ENCODE results near the gene RNGTT. TPM values are rescaled to one million over a fixed set of nuclear protein-coding genes. Genes with fewer than 3 reads are reported as not detected.

Gene RNGTT
- total and polyA plus RNA-seq, 4 donors: 4.1 to 15.5 (median 9.9) TPM

- Histone ChIP-seq H3K27me3 (ENCODE audit: control insufficient read depth in 1 of 2, insufficient read depth in 2 of 2, low read length in 1 of 2) (no peaks in the 10 kb centered on the region), H3K4me1 (ENCODE audit: control insufficient read depth in 1 of 2, insufficient read depth in 2 of 2, low read length in 2 of 2) (no peaks in the 10 kb centered on the region), H3K27ac (ENCODE audit: low read depth in 1 of 2, low read length in 2 of 2) (no peak overlapping the region), H3K4me3 (ENCODE audit: low read length in 2 of 2) (no peak overlapping the region), H3K9me3 (ENCODE audit: control insufficient read depth, low read length) (no peaks in the 10 kb centered on the region), H3K36me3 (ENCODE audit: control insufficient read depth in 1 of 2, insufficient read depth in 2 of 2, low read length in 1 of 2) (no peaks in the 10 kb centered on the region)
- 46 to 58% methylated on average over 2 of the region's 2 CpGs for WGBS, 2 donors
- intact Hi-C loops (cut with DNase I): no loop called here
- ATAC-seq (ENCODE audit: low FRiP score) (no peak), DNase-seq (no peak)
These were observed 139.4 kb downstream of the RNGTT start for GRCh38 chr6:88823998-88824397.

- ATAC-seq (ENCODE audit: low FRiP score) (no peak), DNase-seq (no peak)
- no peaks in the 10 kb centered on the region for H3K9me3 ChIP-seq (ENCODE audit: control insufficient read depth, low read length)
- no peaks in the 10 kb centered on the region for H3K36me3 ChIP-seq (ENCODE audit: control insufficient read depth in 1 of 2, insufficient read depth in 2 of 2, low read length in 1 of 2)
- WGBS, 2 donors: 87 to 90% methylated on average over 5 of the region's 5 CpGs
- no peak overlapping the region for H3K4me3 ChIP-seq (ENCODE audit: low read length in 2 of 2)
- H3K27me3 ChIP-seq (ENCODE audit: control insufficient read depth in 1 of 2, insufficient read depth in 2 of 2, low read length in 1 of 2): no peaks in the 10 kb centered on the region
- intact Hi-C loops (cut with DNase I): no loop called here
- H3K4me1 ChIP-seq (ENCODE audit: control insufficient read depth in 1 of 2, insufficient read depth in 2 of 2, low read length in 2 of 2): no peaks in the 10 kb centered on the region
- no peak overlapping the region for H3K27ac ChIP-seq (ENCODE audit: low read depth in 1 of 2, low read length in 2 of 2)
These were observed 147.9 kb downstream of the RNGTT start for GRCh38 chr6:88815491-88815890.

DNA sequence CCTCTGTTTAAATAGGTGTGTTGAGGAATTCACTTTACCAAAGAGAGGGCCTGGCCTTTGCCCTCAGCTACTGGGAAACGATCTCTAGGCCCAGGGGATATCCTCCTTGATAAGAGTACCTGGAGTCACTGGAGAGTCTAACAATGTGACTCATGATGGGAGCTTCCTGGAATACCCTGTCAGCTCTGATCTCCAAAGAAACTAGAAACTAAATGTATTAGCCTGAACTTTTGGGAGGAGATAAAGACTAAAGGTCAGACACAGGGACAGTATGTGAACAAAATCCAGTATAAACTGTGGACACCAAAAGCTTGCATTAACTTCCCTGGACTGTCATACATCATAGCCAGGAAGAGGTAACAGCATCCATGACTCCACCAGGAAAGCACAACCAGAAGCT lies 148.5 kb downstream of the RNGTT start:
- ATAC-seq (ENCODE audit: low FRiP score) (no peak), DNase-seq (no peak)
- intact Hi-C loops (cut with DNase I): no loop called here
- Histone ChIP-seq H3K9me3 (ENCODE audit: control insufficient read depth, low read length) (no peaks in the 10 kb centered on the region), H3K4me1 (ENCODE audit: control insufficient read depth in 1 of 2, insufficient read depth in 2 of 2, low read length in 2 of 2) (no peaks in the 10 kb centered on the region), H3K36me3 (ENCODE audit: control insufficient read depth in 1 of 2, insufficient read depth in 2 of 2, low read length in 1 of 2) (no peaks in the 10 kb centered on the region), H3K27me3 (ENCODE audit: control insufficient read depth in 1 of 2, insufficient read depth in 2 of 2, low read length in 1 of 2) (no peaks in the 10 kb centered on the region), H3K4me3 (ENCODE audit: low read length in 2 of 2) (no peak overlapping the region), H3K27ac (ENCODE audit: low read depth in 1 of 2, low read length in 2 of 2) (no peak overlapping the region)
- 91 to 95% methylated on average over 1 of the region's 1 CpG for WGBS, 2 donors

- H3K27me3 ChIP-seq (ENCODE audit: control insufficient read depth in 1 of 2, insufficient read depth in 2 of 2, low read length in 1 of 2): no peaks in the 10 kb centered on the region
- no peak overlapping the region for H3K4me3 ChIP-seq (ENCODE audit: low read length in 2 of 2)
- WGBS, 2 donors: 19 to 25% methylated on average over 5 of the region's 5 CpGs
- no peak for ATAC-seq (ENCODE audit: low FRiP score)
- intact Hi-C loops (cut with DNase I): no loop called here
- DNase-seq: no peak
- no peaks in the 10 kb centered on the region for H3K9me3 ChIP-seq (ENCODE audit: control insufficient read depth, low read length)
- H3K4me1 ChIP-seq (ENCODE audit: control insufficient read depth in 1 of 2, insufficient read depth in 2 of 2, low read length in 2 of 2): no peaks in the 10 kb centered on the region
- no peaks in the 10 kb centered on the region for H3K36me3 ChIP-seq (ENCODE audit: control insufficient read depth in 1 of 2, insufficient read depth in 2 of 2, low read length in 1 of 2)
- H3K27ac ChIP-seq (ENCODE audit: low read depth in 1 of 2, low read length in 2 of 2): no peak overlapping the region
These were observed 150.4 kb downstream of the RNGTT start for GRCh38 chr6:88813045-88813444.

GRCh38 chr6:88810701-88811100 lies 152.7 kb downstream of the RNGTT start:
- no peaks in the 10 kb centered on the region for H3K36me3 ChIP-seq (ENCODE audit: control insufficient read depth in 1 of 2, insufficient read depth in 2 of 2, low read length in 1 of 2)
- H3K27me3 ChIP-seq (ENCODE audit: control insufficient read depth in 1 of 2, insufficient read depth in 2 of 2, low read length in 1 of 2): no peaks in the 10 kb centered on the region
- intact Hi-C loops (cut with DNase I): no loop called here
- no peaks in the 10 kb centered on the region for H3K9me3 ChIP-seq (ENCODE audit: control insufficient read depth, low read length)
- no peak for ATAC-seq (ENCODE audit: low FRiP score)
- H3K4me3 ChIP-seq (ENCODE audit: low read length in 2 of 2): no peak overlapping the region
- no peak overlapping the region for H3K27ac ChIP-seq (ENCODE audit: low read depth in 1 of 2, low read length in 2 of 2)
- no peak for DNase-seq
- 2 to 5% methylated on average over 1 of the region's 1 CpG for WGBS, 2 donors
- H3K4me1 ChIP-seq (ENCODE audit: control insufficient read depth in 1 of 2, insufficient read depth in 2 of 2, low read length in 2 of 2): peaks cover 0 to 2% of the 10 kb centered on the region in 2 donors

GRCh38 chr6:88810089-88810488 lies 153.3 kb downstream of the RNGTT start:
- ATAC-seq (ENCODE audit: low FRiP score) (no peak), DNase-seq (no peak)
- Histone ChIP-seq H3K36me3 (ENCODE audit: control insufficient read depth in 1 of 2, insufficient read depth in 2 of 2, low read length in 1 of 2) (no peaks in the 10 kb centered on the region), H3K4me3 (ENCODE audit: low read length in 2 of 2) (no peak overlapping the region), H3K27me3 (ENCODE audit: control insufficient read depth in 1 of 2, insufficient read depth in 2 of 2, low read length in 1 of 2) (no peaks in the 10 kb centered on the region), H3K4me1 (ENCODE audit: control insufficient read depth in 1 of 2, insufficient read depth in 2 of 2, low read length in 2 of 2) (peaks cover 0 to 8% of the 10 kb centered on the region in 2 donors), H3K27ac (ENCODE audit: low read depth in 1 of 2, low read length in 2 of 2) (no peak overlapping the region), H3K9me3 (ENCODE audit: control insufficient read depth, low read length) (no peaks in the 10 kb centered on the region)
- 52 to 56% methylated on average over 5 of the region's 5 CpGs for WGBS, 2 donors
- intact Hi-C loops (cut with DNase I): no loop called here

DNA sequence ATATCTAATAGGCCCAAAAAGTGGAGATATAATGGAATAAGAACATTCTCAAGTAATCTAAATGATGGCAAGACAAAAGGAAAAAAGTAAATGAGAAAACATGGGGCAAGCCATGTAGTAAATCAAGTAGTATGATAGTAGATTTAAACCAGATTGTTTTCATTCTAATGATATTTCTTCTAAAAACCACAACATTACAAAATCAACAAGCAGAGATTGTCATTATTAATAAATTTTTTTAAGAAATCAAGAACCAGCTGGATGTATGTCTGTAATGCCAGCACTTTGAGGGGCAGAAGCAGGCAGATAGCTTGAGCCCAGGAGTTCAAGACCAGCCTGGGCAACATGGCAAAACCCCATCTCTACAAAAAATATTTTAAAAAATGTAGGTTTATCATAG lies 155.0 kb downstream of the RNGTT start:
- intact Hi-C loops (cut with DNase I): no loop called here
- Histone ChIP-seq H3K9me3 (ENCODE audit: control insufficient read depth, low read length) (no peaks in the 10 kb centered on the region), H3K4me1 (ENCODE audit: control insufficient read depth in 1 of 2, insufficient read depth in 2 of 2, low read length in 2 of 2) (peaks cover 0 to 8% of the 10 kb centered on the region in 2 donors)

DNA sequence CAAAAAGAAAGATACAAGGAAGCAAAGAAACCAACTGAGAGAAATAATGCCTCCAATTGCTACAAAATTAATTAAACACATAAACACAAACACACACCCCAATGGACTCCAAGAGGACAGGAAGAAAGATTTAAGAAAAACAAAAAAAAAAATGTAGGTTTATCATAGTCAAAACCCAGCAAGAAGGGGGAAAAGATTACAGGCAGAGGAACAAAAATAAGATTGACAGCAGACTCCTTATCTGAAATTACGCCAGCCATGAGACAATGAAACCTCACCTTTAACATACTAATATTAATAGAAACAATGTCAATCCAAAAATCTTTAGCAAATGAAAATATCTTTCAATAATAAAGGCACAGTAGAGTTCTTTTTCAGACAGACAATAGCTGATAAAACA lies 155.8 kb downstream of the RNGTT start:
- no peaks in the 10 kb centered on the region for H3K27me3 ChIP-seq (ENCODE audit: control insufficient read depth in 1 of 2, insufficient read depth in 2 of 2, low read length in 1 of 2)
- intact Hi-C loops (cut with DNase I): no loop called here
- H3K4me1 ChIP-seq (ENCODE audit: control insufficient read depth in 1 of 2, insufficient read depth in 2 of 2, low read length in 2 of 2): peaks cover 0 to 8% of the 10 kb centered on the region in 2 donors
- H3K36me3 ChIP-seq (ENCODE audit: control insufficient read depth in 1 of 2, insufficient read depth in 2 of 2, low read length in 1 of 2): no peaks in the 10 kb centered on the region
- no peak overlapping the region for H3K27ac ChIP-seq (ENCODE audit: low read depth in 1 of 2, low read length in 2 of 2)
- DNase-seq (no peak), ATAC-seq (ENCODE audit: low FRiP score) (no peak)
- H3K9me3 ChIP-seq (ENCODE audit: control insufficient read depth, low read length): no peaks in the 10 kb centered on the region
- WGBS, 2 donors: 90 to 99% methylated on average over 1 of the region's 1 CpG
- no peak overlapping the region for H3K4me3 ChIP-seq (ENCODE audit: low read length in 2 of 2)

More for the DNA sequence above, 155.0 kb downstream of the RNGTT start:
- no peak for ATAC-seq (ENCODE audit: low FRiP score)
- H3K27me3 ChIP-seq (ENCODE audit: control insufficient read depth in 1 of 2, insufficient read depth in 2 of 2, low read length in 1 of 2): no peaks in the 10 kb centered on the region
- H3K27ac ChIP-seq (ENCODE audit: low read depth in 1 of 2, low read length in 2 of 2): no peak overlapping the region
- no peak for DNase-seq
- no peaks in the 10 kb centered on the region for H3K36me3 ChIP-seq (ENCODE audit: control insufficient read depth in 1 of 2, insufficient read depth in 2 of 2, low read length in 1 of 2)
- H3K4me3 ChIP-seq (ENCODE audit: low read length in 2 of 2): no peak overlapping the region

DNA sequence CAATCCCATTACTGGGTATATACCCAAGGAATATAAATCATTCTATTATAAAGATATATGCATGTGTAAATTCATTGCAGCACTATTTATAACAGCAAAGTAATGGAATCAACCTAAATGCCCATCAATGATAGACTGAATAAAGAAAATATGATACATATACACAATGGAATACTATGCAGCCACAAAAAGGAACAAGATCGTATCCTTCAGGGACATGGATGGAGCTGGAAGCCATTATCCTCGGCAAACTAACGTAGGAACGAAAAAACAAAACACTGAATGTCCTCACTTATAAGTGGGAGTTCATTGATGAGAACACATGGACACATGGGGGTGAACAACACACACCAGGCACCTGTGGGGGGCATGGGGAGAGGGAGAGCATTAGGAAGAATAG lies 156.7 kb downstream of the RNGTT start:
- Histone ChIP-seq H3K27ac (ENCODE audit: low read depth in 1 of 2, low read length in 2 of 2) (no peak overlapping the region), H3K36me3 (ENCODE audit: control insufficient read depth in 1 of 2, insufficient read depth in 2 of 2, low read length in 1 of 2) (no peaks in the 10 kb centered on the region), H3K4me3 (ENCODE audit: low read length in 2 of 2) (no peak overlapping the region), H3K27me3 (ENCODE audit: control insufficient read depth in 1 of 2, insufficient read depth in 2 of 2, low read length in 1 of 2) (no peaks in the 10 kb centered on the region), H3K9me3 (ENCODE audit: control insufficient read depth, low read length) (no peaks in the 10 kb centered on the region), H3K4me1 (ENCODE audit: control insufficient read depth in 1 of 2, insufficient read depth in 2 of 2, low read length in 2 of 2) (peaks cover 0 to 8% of the 10 kb centered on the region in 2 donors)
- 97 to 99% methylated on average over 4 of the region's 4 CpGs for WGBS, 2 donors
- ATAC-seq (ENCODE audit: low FRiP score): no peak
- DNase-seq: no peak
- intact Hi-C loops (cut with DNase I): no loop called here

Data from aorta (tissue), 5 donors.